ENCODE measurements around the gene ATG9B. TPM values are rescaled to one million over a fixed set of nuclear protein-coding genes. Genes with fewer than 3 reads are reported as not detected.

ATG9B gene
- total and polyA plus RNA-seq, 9 of the 15 experiments (the other 6 are each of a cell fraction or from before 2014, with no cell fraction given): 0.29 to 8.0 (median 2.1) TPM

DNA sequence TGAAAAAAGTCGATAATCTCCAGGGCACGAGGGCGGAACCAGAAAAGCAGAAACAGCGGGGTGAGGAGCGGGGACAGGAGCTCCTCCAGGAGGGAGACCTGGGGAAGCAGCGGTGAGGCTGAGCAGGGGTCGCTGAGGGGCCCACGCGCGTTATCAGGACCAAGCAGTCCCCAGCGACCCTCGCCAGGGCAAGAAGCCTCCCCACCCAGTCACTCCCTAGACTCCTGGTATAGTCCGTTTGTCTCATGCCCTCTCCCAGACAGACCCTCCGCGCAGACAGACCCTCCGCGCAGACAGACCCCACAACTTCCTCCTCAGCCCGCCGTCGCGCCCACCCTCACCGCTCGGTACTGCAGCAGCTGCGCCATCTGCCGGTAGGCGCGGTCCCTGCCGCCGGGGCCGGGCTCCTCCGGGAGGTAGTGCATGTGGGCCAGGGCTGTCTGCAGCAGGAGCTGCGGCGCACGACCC, 6.3 kb downstream of the ATG9B start (continued):
- peak; percentile 57; the same call in 1 of the 2 replicates for TF ChIP-seq ZBTB33 (CRISPR knock-in tag; IDR thresholded peaks at IDR 0.05)
- TF ChIP-seq, protein P1, sequence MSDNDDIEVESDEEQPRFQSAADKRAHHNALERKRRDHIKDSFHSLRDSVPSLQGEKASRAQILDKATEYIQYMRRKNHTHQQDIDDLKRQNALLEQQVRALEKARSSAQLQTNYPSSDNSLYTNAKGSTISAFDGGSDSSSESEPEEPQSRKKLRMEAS (CRISPR knock-in tag; IDR thresholded peaks at IDR 0.05): peak; percentile 85; the same call in 1 of the 2 replicates
- TF ChIP-seq ZNF764 (CRISPR knock-in tag; IDR thresholded peaks at IDR 0.05; ENCODE audit: low read depth): no peak
- peak; percentile 75 for TF ChIP-seq BRD4 (IDR thresholded peaks at IDR 0.05)
- TF ChIP-seq FOXK1 (CRISPR knock-in tag; IDR thresholded peaks at IDR 0.05; ENCODE audit: borderline replicate concordance): peak; percentile 46; the same call in 1 of the 2 replicates
- TF ChIP-seq NONO (IDR thresholded peaks at IDR 0.05; ENCODE audit: low read depth in 2 of 2, low read length in 1 of 2): peak in 1 of 2 experiments; percentile 58; a peak in 1 of 4 replicates
- peak; percentile 74; the same call in 1 of the 2 replicates for TF ChIP-seq KLF16 (IDR thresholded peaks at IDR 0.05)
- TF ChIP-seq ZBTB34 (CRISPR knock-in tag; IDR thresholded peaks at IDR 0.05): no peak
- TF ChIP-seq YY1 (IDR thresholded peaks at IDR 0.05; ENCODE audit: borderline replicate concordance in 1 of 3, control insufficient read depth in 1 of 3, extremely low read depth in 1 of 3, insufficient read depth in 3 of 3, insufficient read length in 1 of 3, insufficient replicate concordance in 2 of 3, low read depth in 1 of 3, low read length in 2 of 3): peak in 2 of 3 experiments; percentile 63 to 67
- TF ChIP-seq VEZF1 (CRISPR knock-in tag; IDR thresholded peaks at IDR 0.05): peak; percentile 66; the same call in 1 of the 2 replicates
- TF ChIP-seq CCAR2 (IDR thresholded peaks at IDR 0.05; ENCODE audit: low read depth, low read length): no peak
- no peak for TF ChIP-seq ZNF282 (CRISPR knock-in tag; IDR thresholded peaks at IDR 0.05)
- TF ChIP-seq ARID2 (IDR thresholded peaks at IDR 0.05): peak; percentile 76
- no peak for TF ChIP-seq CBX5 (IDR thresholded peaks at IDR 0.05; ENCODE audit: borderline replicate concordance, low read depth)
- peak; percentile 86 for TF ChIP-seq THAP12 (CRISPR knock-in tag; IDR thresholded peaks at IDR 0.05)
- TF ChIP-seq POLR2AphosphoS2 (IDR thresholded peaks at IDR 0.05; ENCODE audit: low read length): no peak
- 0 out of 2 replicates have a peak, but pooled peaks have one; percentile 43 for TF ChIP-seq ZNF766 (CRISPR knock-in tag; conservative IDR thresholded peaks at IDR 0.05)
- peak; percentile 10 for TF ChIP-seq DACH1 (IDR thresholded peaks at IDR 0.05; ENCODE audit: partially characterized antibody)
- peak; percentile 87 to 89 for TF ChIP-seq RAD21 (CRISPR knock-in tag; conservative IDR thresholded peaks at IDR 0.05 in 1 of 2, IDR thresholded peaks at IDR 0.05 in 1 of 2)
- TF ChIP-seq FOSL1 (tag; conservative IDR thresholded peaks at IDR 0.05): 0 out of 2 replicates have a peak, but pooled peaks have one; percentile 16
